GM19025 (cell line): ENCODE data around the gene TAF4B.
"Not testable (repeated sequence)": the region's sequence is repeated elsewhere in the genome, so short reads cannot be mapped to it uniquely, and the experiment has no call there.

ENCODE experiments used
- ATAC-seq: cut with Tn5 transposase; IDR thresholded peaks from one replicate; pipeline ENCODE4 v1.9.1; 2021; ENCODE audit warnings: mild to moderate bottlenecking, low read depth, moderate library complexity; ENCODE audit not compliant: unreplicated experiment

Gene TAF4B

GRCh38 chr18:26301681-26302080 lies 75.4 kb downstream of the TAF4B start:
- no peak for ATAC-seq

GRCh38 chr18:26303222-26303621 lies 77.0 kb downstream of the TAF4B start:
- not testable (repeated sequence) for ATAC-seq

GRCh38 chr18:26304511-26304910 lies 78.3 kb downstream of the TAF4B start:
- no peak for ATAC-seq

GRCh38 chr18:26307161-26307773 lies 81.0 kb downstream of the TAF4B start:
- no peak for ATAC-seq

- no peak for ATAC-seq
Measured at GRCh38 chr18:26309281-26309680, 83.0 kb downstream of the TAF4B start.

GRCh38 chr18:26312199-26312598 lies 86.0 kb downstream of the TAF4B start:
- no peak for ATAC-seq

- no peak for ATAC-seq
Measured at GRCh38 chr18:26317398-26317797, 91.2 kb downstream of the TAF4B start.

GRCh38 chr18:26320686-26321085 lies 94.4 kb downstream of the TAF4B start:
- no peak for ATAC-seq

- ATAC-seq: no peak
Measured at GRCh38 chr18:26322890-26323653, 96.8 kb downstream of the TAF4B start.

- no peak for ATAC-seq
Measured at GRCh38 chr18:26325771-26326170, 99.5 kb downstream of the TAF4B start.

GRCh38 chr18:26327062-26327461 lies 100.8 kb downstream of the TAF4B start:
- ATAC-seq: no peak

- no peak for ATAC-seq
Measured at GRCh38 chr18:26332991-26333390, 106.7 kb downstream of the TAF4B start.

GRCh38 chr18:26335156-26335555 lies 108.9 kb downstream of the TAF4B start:
- ATAC-seq: no peak

GRCh38 chr18:26335571-26336487 lies 109.6 kb downstream of the TAF4B start:
- no peak for ATAC-seq

GRCh38 chr18:26336572-26336971 lies 110.3 kb downstream of the TAF4B start:
- ATAC-seq: no peak

- no peak for ATAC-seq
Measured at GRCh38 chr18:26342646-26343045, 116.4 kb downstream of the TAF4B start.

GRCh38 chr18:26350961-26351360 lies 124.7 kb downstream of the TAF4B start:
- no peak for ATAC-seq

- ATAC-seq: no peak
Measured at GRCh38 chr18:26356045-26356785, 130.0 kb downstream of the TAF4B start.

- no peak for ATAC-seq
Measured at GRCh38 chr18:26357960-26358359, 131.7 kb downstream of the TAF4B start.

- no peak for ATAC-seq
Measured at GRCh38 chr18:26362021-26362420, 135.8 kb downstream of the TAF4B start.
